ENCODE measurements around the gene SNX20. TPM values are rescaled to one million over a fixed set of nuclear protein-coding genes. Genes with fewer than 3 reads are reported as not detected.

Gene SNX20
- total and polyA plus RNA-seq, 2 of the 13 experiments (the other 11 are each of a cell fraction or from before 2014, with no cell fraction given), result not detected

GRCh38 chr16:50699326-50700159 is 18.4 kb upstream of the SNX20 start (continued):
- TF ChIP-seq ZNF264 (CRISPR knock-in tag; IDR thresholded peaks at IDR 0.05), result no peak
- TF ChIP-seq GATA4 (IDR thresholded peaks at IDR 0.05; ENCODE audit: borderline replicate concordance, low read depth), result no peak
- no peak for TF ChIP-seq MED13 (CRISPR knock-in tag; IDR thresholded peaks at IDR 0.05)
- no peak for TF ChIP-seq ZBTB42 (CRISPR knock-in tag; IDR thresholded peaks at IDR 0.05)
- TF ChIP-seq MED8 (CRISPR knock-in tag; IDR thresholded peaks at IDR 0.05; ENCODE audit: insufficient replicate concordance), result no peak
- TF ChIP-seq ZNF687 (CRISPR knock-in tag; IDR thresholded peaks at IDR 0.05), result peak; percentile 84
- TF ChIP-seq REXO4 (CRISPR knock-in tag; IDR thresholded peaks at IDR 0.05; ENCODE audit: borderline replicate concordance), result 0 out of 2 replicates have a peak, but pooled peaks have one; percentile 35
- no peak for TF ChIP-seq NBN (conservative IDR thresholded peaks at IDR 0.05)
- TF ChIP-seq ZNF350 (CRISPR knock-in tag; IDR thresholded peaks at IDR 0.05; ENCODE audit: borderline replicate concordance, low read depth), result peak; percentile 42; the same call in 1 of the 2 replicates
- no peak for TF ChIP-seq ZNF331 (CRISPR knock-in tag; IDR thresholded peaks at IDR 0.05)
- TF ChIP-seq, protein P1, sequence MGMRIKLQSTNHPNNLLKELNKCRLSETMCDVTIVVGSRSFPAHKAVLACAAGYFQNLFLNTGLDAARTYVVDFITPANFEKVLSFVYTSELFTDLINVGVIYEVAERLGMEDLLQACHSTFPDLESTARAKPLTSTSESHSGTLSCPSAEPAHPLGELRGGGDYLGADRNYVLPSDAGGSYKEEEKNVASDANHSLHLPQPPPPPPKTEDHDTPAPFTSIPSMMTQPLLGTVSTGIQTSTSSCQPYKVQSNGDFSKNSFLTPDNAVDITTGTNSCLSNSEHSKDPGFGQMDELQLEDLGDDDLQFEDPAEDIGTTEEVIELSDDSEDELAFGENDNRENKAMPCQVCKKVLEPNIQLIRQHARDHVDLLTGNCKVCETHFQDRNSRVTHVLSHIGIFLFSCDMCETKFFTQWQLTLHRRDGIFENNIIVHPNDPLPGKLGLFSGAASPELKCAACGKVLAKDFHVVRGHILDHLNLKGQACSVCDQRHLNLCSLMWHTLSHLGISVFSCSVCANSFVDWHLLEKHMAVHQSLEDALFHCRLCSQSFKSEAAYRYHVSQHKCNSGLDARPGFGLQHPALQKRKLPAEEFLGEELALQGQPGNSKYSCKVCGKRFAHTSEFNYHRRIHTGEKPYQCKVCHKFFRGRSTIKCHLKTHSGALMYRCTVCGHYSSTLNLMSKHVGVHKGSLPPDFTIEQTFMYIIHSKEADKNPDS (CRISPR knock-in tag; IDR thresholded peaks at IDR 0.05), result no peak
- TF ChIP-seq HIVEP1 (CRISPR knock-in tag; IDR thresholded peaks at IDR 0.05), result peak; percentile 68; the same call in 1 of the 2 replicates
- TF ChIP-seq PRDM4 (CRISPR knock-in tag; IDR thresholded peaks at IDR 0.05; ENCODE audit: borderline replicate concordance), result no peak
- no peak for TF ChIP-seq ZXDC (CRISPR knock-in tag; IDR thresholded peaks at IDR 0.05)
- TF ChIP-seq GMEB2 (CRISPR knock-in tag; IDR thresholded peaks at IDR 0.05; ENCODE audit: low read depth), result no peak

Data from HepG2 (cell line).